ENCODE measurements around the gene KCNMA1.

DNA sequence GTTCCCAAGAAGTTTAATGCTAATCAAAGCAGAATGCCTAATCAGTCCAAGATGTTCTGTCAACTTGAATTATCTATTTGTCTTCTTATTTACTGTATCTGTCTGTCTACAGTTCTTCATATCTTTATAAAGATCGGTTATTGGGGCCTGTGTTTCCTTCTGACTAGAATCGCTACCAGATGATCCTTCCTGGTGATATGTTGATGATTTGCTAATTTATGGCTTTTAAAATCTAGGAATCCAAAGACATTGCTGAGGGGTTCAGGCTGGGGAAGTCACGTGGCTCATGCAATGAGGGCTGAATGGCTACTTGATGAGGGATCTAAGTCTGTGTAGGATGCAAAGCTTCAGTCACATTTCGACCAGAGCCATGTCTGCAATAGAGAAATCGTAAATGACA lies 536.3 kb downstream of the KCNMA1 start:
- TF ChIP-seq, protein P1, sequence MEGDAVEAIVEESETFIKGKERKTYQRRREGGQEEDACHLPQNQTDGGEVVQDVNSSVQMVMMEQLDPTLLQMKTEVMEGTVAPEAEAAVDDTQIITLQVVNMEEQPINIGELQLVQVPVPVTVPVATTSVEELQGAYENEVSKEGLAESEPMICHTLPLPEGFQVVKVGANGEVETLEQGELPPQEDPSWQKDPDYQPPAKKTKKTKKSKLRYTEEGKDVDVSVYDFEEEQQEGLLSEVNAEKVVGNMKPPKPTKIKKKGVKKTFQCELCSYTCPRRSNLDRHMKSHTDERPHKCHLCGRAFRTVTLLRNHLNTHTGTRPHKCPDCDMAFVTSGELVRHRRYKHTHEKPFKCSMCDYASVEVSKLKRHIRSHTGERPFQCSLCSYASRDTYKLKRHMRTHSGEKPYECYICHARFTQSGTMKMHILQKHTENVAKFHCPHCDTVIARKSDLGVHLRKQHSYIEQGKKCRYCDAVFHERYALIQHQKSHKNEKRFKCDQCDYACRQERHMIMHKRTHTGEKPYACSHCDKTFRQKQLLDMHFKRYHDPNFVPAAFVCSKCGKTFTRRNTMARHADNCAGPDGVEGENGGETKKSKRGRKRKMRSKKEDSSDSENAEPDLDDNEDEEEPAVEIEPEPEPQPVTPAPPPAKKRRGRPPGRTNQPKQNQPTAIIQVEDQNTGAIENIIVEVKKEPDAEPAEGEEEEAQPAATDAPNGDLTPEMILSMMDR (conservative IDR thresholded peaks at IDR 0.05; ENCODE audit: low read depth, low read length): no peak
- TF ChIP-seq EZH2phosphoT487 (IDR thresholded peaks at IDR 0.05; ENCODE audit: borderline replicate concordance, low read length) (no peak), EZH2 (IDR thresholded peaks at IDR 0.05; ENCODE audit: low read length, unreplicated experiment) (no peak)

Data from PC-3 (cell line).